ENCODE data around the gene RPH3AL.

- TF ChIP-seq CTCF (IDR thresholded peaks at IDR 0.05) = no peak
- no peak for TF ChIP-seq POLR2A (IDR thresholded peaks at IDR 0.05)
- no peak for TF ChIP-seq POLR2AphosphoS5 (IDR thresholded peaks at IDR 0.05)
Observed at GRCh38 chr17:171871-172270, 180.7 kb downstream of the RPH3AL start.

Measured in prostate gland (tissue), 2 donors.